HCEC 1CT (cell line): ENCODE measurements around the gene PREX1.
"Not testable (repeated sequence)": the region's sequence is repeated elsewhere in the genome, so short reads cannot be mapped to it uniquely, and the experiment has no call there.

Experiments used
- DNase-seq: peaks from one replicate; pipeline ENCODE4 v3.0.0-alpha.2; 2017

PREX1 gene

DNA sequence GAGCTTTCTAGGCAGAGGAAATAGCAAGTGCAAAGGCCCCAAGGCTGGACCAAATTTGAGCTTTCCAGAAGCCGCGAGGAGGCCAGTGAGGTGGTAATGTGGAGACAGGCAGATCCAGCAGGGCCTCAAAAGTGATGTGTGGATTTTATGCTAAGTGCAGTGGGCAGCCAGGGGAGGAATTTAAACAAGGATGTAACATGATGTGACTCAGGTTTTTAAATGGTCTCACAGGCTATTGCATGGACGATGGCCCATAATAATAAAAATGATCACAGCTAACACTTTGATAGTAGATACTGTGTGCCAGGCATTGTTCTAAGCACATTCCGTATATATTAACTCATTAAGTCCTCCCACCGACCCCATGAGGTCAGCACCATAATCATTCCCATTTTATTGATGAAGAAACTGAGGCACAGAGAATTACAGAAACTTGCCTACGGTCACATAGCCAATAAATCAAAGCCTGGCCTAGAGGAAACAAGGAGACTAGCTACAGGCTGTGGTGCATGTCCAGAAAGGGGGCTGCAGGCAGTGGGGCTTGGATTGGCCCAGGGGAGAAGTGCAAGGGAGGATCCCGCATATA lies 18.0 kb upstream of the PREX1 start:
- DNase-seq, result no peak

DNA sequence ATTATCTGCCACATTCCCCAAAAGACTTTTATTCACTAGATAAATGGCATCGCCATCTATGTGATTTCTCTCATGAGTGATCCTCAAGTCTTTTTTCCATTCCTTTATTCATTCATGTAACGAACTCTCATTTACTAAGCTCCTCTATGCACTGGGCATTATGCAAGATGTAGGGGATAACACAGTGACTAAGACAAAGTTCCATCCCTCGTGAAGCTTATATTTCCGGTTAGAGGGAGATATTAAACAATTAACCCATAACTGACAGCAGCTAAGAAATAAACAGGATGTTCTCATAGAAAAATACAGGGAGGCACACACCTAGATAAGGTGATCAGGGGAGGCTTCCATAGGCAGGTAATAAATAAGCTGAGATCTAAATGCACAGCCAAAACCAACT lies 17.2 kb upstream of the PREX1 start:
- DNase-seq, result peak; percentile 56

DNA sequence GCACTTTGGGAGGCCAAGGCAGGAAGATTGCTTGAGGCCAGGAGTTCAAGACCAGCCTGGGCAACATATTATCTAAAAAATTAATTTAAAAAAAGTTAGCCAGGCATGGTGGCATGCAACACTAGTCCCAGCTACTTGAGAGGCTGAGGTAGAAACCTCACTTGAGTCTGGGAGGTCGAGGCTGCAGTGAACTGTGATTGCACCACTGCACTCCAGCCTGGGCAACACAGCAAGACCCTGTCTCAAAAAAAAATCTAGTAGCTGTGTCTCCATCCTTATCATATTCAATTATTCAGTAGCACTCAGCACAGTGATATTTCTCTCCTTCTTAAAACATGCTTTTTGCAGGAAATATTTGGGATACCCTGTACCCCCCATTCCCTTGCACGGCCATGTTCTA lies 16.1 kb upstream of the PREX1 start:
- DNase-seq, result not testable (repeated sequence)

DNA sequence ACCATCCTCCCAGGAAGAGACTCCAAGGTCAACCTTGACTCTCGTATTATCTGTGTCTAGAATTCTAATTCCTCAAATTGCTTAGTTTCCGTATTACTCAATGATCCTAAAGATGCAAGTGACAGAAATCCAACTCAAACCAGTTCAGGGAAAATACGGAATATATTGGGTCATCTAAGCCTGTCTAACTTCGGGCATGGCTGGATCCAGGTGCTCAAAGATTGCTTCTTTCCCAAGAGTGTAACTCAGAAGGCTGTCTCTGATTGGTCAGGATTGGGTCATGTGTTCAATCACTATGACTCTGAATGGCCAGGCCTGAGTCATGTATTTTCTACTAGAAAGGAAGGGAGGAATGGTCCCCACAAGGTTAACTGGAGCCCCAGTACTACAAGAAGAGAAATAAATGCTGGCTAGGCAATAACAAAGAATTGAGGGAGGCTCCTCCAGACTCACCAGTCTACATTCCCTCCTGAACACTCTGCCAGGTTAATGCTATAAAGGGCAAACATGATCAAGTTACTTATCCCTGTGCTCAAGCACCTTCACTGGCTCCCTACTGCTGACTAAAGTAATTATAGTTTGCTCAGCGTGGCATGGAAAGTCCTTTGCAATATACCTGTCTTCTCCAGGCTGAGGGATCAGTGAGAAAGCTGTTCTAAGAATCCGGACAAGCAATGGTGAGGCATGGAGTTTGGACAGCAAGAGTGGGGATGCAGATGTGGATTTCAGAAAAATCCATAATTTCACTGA lies 15.4 kb upstream of the PREX1 start:
- DNase-seq, result no peak

DNA sequence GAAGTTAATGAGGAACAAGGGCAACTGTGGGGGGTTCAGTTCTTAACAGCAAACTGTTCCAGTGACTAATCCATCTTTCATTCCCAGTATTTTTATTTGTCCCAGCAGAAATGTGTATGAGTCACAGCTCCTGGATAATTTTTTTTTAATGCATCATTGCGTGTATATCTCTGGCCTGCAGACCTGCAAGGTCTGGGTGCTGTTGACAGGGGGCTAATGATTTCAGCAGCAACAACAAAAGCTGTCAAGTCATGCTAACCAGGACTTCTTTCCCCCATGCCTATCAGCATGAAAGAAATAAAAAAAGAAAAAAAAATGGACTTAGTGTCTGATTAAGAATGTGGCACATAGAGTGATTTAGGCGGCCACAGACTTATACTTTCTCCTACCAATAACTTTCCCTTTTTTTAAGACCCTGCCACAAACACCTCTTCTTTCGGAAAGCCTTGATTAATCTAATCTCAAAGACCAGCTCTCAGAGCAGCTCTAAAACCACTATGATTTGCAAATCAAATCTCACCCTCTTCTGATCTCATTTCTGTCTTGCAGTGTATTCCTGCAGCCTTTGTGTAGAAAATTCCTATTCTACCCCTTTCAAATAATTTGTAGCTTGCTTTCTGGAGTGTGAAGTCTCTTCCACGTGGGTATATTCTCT lies 14.2 kb upstream of the PREX1 start:
- peak; percentile 89 for DNase-seq

DNA sequence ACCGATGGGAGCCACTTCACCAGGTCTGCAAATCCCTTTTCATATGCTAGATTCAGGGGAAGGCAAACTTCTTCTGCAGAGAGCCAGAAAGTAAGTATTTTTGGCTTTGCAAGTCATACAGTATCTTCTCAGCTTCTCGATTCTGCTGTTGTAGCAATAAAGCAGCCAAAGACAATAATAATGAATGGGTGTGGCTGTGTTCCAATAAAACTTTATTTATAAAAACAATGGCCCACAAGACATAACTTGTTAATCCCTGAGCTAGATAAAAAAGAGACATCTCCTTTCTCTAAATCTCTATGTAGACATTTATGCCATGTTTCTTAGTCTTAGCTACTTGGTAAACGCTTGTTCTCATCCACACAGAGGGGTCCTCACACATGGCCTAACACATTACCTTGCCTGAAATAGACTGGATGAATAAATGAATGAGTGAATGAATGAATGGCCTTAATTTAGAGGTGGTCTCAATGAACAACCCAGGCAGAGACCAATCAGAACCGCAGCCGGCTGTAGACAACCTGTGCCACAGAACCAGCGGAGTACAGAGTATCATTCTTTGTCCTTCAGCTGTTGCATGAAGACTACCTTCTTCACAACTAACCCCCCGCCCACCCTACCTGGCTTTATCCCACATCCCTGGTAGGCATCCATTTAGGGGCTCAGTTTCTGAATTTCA lies 13.5 kb upstream of the PREX1 start:
- no peak for DNase-seq

DNA sequence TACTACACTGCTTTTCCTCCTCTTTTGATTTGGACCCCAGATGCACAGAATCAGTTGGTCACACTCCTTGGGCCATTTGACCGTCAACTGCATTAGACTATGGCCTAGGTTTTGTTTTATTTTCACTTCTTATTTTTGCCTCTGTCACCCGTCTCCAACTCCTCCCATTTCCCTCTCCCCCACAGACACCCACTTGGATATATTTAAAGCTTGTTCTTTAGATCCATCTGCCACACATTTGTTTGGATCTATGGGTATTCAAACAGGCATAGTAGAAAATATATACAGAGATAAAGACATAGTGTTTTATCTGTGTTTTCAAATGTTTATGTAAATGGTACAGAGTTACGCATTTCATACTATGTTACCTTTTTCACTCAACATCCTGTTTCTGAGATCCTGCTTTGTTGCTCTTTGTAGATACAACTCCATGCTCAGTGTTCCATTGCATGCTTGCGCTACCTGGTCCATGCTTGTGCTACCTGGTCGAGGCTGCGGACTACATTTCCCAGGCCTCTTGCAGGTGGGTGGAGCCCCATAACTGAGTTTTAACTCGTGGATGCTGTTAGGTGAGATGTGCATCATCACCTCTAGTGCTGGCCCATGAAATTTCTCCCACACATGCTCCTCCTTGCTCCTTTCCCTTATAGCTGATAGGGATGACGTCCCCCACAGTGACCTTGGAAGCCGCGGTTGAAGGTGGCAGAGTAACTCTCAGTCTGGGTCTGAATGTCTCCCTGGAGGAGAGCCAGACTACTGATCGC lies 11.5 kb upstream of the PREX1 start:
- DNase-seq, result no peak

DNA sequence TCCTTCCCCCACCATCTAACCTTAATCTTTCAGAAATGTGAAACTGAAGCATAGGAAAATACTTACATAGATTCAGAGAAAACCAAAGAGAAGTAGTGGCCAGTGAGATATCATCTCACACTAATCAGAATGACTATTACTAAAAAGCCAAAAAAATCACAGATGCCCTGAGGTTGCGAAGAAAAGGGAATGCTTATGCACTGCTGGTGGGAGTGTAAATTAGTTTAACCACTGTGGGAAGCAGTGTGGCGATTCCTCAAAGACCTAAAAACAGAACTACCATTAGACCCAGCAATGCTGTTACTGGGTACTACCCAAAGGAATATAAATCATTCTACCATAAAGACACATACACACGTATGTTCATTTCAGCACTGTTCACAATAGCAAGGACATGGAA lies 9.2 kb upstream of the PREX1 start:
- DNase-seq, result no peak

DNA sequence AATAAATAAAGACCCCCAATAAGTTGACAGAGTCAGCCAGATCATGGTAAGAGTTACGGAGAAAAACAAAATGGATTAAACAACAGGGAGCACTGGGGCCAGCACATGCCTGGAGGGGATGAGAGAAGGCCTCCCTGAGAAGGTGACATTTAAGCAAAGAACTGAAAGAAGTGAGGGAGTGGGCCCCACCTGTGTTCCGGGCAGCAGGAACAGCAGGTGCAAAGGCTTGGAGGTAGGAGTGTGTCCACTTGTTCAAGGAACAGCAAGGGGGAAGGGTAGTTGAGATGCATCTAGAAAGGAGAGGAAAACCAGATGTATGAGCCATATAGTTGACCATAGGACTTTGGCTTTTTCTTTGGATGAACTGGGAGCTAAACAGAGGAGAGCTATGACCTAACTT lies 7.6 kb upstream of the PREX1 start:
- DNase-seq, result no peak

DNA sequence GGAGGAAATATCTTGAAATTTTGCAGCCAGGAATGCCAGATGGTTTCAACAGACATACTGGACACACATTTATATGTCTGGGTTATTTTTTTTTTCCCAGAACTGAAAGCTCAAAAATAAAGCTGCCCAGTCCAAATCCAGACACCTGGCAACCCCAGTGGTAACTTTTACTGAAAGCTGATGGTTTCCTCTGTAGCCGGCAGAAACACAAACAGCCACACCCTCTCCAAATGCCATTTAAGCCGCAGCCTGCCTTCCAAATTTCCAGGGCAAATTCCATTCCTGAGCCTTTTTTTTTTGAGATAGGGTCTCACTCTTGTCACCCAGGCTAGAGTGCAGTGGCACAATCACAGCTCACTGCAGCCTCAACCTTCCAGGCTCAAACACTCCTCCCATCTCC lies 6.5 kb upstream of the PREX1 start:
- DNase-seq, result no peak

DNA sequence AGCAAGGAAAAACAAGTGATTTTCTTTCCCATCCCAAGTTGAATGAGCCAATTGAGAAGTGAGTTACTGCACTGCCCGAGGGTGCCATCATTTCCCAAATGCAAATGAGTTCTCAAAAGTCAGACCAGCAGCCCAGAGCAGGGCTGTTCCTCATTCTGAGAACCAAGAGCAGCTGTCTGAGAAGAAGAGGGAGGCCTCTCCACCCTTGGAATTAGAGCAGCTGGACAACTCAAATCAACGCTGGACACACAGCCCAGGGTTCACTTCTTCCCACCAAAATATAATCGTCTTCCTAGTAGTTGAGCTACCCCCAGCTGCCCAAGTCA lies 4.6 kb upstream of the PREX1 start:
- DNase-seq, result no peak

DNA sequence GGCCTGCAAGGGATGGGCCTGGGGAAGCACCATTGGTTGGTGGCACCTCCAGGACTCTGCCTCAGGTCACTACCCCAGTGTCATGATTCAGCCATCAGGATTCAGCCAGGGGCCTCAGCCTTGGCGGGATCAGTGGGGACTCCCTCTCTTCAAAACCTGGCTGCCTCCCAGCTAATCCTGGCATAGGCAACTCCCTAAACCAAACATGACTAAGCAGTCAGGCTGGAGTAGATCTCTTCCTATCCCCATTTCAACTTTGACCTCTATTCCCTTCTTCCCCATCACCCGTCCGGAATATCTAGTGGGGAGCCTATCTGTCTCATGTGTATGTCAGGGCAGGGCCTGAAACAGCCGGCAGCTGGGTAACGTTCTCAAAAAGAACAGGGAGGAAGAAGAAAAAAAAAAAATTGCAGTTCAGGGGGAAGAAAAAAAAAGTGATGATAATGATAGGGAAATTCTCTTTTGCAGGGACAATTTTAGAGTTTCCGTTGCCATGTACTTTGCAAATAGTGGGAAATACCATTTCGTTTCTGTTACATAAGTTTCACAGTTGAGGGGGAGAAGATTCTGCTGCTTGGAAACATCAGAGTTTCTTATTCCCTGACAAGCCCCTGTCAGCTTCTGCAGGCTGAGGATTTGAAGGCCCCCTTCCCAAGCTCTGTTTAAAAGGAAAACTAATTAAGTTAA lies 4.1 kb upstream of the PREX1 start:
- peak; percentile 71 for DNase-seq

DNA sequence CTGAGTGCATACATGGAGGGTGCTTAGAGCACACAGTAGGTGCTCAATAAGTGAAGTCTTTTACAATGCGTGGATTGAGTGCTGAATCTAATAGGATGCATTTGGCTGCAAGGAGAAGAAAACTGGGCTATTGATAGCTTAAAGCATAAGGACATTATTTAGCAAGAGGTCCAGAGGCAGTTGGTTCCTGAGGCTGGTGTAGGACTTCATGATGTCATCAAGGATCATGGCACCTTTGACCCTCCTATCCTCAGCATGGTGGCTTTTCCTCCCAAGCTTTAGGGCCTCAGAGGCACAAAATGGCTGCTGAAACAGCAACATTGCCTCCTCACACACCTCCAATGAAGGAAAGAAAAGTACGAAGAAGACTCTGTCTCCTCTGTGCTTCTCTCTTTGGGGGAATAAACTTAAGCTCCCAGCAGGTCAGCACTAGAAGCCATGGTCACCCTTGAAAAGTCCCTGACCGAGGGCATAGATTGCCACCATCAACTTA lies 3.1 kb upstream of the PREX1 start:
- DNase-seq, result no peak

DNA sequence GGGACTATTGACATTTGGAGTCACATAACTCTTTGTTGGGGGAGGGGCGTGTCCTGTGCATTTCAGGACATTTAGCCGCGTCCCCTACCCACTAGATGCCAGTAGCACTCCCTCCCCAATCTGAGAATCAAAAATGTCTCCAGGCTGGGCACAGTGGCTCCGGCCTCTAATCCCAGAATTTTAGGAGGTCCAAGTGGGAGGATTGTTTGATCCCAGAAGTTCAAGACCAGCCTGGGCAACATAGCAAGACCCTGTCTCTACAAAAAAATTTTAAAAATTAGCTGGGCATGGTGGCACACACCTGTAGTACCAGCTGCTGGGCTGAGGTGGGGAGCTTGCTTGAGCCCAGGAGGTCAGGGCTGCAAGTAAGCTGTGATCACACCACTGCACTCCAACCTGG lies 2.1 kb upstream of the PREX1 start:
- no peak for DNase-seq

DNA sequence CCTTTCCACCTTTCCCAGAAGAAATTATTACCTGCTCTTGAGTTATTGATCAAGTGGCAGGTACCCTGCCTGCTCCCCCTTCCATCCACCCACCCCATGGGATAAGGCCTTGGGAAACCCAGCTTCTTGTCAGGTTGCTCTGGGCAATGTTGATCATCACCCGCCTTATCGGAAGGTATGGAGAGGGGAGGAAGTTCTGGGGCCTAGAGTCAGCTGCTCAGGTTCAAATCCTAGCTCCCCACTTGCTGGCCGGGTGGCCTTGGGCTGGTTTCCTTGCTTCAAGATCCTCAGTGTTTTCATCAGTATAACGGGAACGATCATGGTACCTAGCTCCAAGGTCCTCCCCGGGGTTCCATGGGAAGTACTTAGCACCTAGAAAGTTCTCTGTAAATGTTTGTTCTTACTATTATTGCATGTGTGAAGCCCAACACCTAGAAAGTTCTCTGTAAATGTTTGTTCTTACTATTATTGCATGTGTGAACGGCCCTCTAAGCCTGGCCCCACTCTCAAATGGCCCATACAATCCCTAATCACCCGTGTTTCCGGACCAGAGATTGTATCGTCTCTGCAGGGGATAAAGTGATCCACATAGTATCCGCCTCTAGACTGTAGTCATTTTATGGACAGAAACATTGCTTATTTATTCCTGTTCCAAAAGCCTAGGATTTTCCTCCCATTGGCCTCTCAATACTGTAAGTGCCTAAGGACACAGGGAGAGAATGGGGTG lies 1.1 kb upstream of the PREX1 start:
- DNase-seq, result no peak

DNA sequence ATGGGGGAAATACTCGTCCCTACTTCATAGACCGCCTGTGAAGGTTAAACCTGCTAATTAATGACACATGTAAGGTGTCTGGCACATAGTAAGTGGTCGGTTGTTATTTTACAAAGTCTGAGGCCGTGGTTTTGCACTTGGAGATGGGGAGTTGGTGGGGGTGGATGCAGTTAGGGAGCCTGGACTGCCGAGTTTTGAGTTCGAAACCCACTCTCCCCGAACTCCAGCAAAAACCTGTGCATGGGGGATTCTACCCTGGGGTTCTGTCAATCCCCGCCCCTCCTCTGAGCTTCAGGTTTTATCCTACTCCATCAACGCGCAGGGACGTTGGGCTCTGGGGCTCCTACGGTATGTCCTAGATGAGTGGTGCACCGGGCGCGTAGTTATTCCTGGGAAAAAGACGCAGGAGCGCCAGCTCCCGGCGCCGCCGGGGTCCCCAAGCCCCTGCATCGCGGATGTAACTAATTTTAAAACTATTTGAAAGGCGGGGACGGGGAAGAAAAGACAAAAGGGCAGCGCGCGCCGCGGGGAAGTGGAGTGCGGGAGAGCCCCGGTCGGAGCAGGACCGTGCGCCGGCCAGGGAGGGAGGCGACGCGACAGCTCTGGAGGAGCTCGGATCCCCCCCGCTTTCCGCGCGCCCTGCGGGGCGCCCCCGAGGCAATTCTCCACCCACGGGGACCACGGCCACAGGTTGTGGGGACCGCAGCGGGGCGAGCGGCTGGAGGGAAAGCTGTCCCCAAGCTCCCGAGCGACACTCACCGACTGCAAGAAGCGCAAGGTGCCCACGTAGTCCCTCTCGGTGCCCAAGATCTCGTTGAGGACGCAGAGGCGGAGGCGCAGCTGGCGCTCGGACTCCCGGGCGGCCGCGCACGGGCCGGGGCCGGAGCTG lies 672 bp downstream of the PREX1 start:
- DNase-seq, result no peak

DNA sequence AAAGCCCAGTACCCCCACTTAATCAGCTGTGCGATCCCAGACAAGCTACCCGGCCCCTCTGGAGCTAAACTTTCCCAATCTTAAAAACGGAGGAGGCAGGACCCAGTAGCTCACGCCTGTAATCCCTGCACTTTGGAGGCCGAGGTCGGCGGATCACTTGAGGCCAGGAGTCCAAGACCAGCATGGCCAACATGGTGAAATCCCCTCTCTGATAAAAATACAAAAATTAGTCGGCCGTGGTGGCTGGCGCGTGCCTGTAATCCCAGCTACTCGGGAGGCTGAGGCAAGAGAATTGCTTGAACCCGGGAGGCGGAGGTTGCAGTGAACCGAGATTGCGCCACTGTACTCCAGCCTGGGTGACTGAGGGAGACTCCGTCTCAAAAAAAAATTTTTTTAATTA lies 1.3 kb downstream of the PREX1 start:
- not testable (repeated sequence) for DNase-seq

DNA sequence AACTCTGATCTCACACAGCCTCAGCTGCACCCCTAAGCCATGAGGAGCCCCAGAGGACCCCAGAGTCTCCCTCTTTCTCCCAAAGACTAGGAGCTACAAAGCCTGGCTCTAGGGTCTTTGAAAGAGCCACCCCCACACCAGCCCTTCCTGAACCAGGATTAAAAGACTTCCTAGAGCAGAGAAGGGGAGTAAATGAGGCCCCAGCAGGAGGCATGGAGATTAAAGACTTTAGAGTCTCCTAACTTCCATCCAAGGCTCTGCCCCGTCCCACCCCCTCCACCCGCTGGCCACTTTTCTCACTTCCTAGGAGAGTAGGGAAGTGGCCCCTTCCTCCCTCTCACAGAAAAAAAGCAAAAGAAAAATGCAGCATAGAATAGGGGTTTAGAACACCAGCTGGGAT lies 1.7 kb downstream of the PREX1 start:
- DNase-seq, result no peak

DNA sequence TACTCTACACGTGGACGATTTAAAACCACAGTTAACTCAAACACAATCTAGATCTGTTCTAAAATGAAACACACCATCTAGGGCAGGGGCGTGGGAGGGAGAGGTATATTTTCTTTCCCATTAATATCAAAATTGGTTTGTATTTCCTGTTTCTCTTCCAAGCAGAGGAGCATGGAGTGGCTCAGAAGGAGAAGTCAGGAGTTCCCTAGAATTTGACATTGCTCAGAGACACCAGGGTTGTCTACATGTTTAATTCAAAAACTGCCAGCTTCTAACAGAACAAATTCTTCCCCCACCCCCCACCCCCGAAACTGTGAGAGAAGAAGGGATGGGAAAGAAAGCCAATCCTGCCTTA lies 2.3 kb downstream of the PREX1 start:
- DNase-seq, result no peak

DNA sequence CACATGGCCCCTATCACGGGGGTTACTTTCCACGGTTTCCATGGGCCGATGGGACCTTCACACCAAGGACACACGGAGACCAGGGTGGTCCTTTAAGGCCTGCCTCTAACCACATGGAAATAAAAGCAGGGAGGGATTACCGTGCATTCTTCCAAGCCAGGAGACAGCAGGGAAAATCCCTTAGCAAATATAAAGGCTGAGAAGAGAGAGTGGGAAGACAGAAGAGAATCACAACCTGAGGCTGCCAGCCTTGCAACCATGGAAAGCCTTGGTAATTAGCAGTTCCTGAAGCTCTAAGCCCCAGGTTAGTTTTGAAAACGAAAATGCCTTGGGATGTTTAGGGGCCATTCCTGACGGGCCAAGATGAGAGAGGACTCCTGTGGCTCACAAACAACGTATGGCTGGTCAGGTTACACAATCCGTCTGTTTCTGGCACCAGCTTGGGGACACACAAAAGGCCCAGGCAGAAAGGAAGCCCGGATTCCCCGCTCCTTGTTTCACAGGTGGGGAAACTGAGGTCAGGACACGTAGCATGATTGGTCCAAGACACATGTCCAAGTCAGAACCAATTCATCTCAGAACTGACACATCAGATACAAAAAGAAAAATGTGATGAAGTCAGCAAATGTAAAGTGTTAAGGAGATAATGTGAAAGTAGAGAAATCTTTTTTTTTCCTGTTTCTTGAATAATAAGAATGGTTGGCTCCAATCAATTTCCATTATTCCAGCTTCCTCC lies 2.8 kb downstream of the PREX1 start:
- DNase-seq, result no peak
